ENCODE data around the gene TPBGL.

The TPBGL gene

DNA sequence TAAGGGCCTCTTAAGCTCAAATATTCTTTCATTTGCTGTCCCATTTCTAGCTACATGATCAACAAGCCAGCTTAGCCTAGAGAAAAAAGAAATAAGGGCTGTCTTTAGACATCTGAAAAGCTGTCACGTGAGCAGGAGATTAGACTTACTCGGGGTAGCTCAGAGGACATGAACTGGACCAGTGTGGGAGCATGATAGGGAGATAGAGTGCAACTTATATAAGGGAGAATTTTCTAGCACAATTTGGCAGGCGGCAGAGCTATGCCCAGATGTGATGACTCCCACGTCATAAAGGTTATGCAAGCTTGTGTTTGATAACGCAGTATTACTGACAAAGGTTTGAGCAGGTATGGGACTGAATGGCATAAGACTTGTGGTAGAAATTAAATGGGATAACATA is 28.2 kb upstream of the TPBGL start:
- no peak for DNase-seq

DNA sequence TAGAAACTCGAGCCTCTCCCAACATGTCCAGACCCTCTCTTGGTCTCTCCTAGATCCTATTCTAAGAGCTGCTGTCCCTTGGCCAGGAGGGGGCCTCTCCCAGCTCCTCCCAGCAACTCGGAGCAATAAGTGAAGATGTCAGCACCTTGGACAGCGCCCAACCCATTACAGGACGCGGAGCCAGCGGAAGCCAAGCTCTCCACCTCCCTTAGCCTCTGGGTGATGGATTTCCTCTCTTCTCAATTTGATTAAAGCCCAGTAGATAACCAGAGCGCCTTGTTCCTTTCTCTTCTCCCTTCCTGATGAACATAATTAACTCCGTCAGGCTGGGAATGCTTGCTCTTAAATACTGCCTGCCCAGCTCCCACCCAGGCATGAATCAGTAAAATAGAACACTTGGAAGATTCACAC is 26.2 kb upstream of the TPBGL start:
- no peak for DNase-seq

DNA sequence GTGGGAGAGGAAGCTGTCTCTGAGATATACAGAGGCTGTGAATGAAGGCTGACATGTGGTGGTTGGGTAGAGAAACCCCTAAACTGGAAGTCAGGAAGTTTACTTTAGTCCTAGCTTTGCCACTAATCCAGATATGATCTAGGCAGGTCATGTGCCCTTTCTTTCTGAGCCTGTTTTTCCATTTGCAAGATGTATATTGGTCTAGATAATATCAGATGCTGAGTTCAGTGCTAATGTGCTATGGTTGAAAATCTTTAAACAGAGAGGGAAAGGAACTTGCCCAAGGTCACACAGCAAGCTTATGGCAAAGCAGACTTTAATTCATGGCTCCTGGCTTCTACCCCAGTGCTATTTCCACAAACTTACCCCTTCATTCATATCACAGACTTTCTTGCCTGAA is 25.7 kb upstream of the TPBGL start:
- no peak for DNase-seq

DNA sequence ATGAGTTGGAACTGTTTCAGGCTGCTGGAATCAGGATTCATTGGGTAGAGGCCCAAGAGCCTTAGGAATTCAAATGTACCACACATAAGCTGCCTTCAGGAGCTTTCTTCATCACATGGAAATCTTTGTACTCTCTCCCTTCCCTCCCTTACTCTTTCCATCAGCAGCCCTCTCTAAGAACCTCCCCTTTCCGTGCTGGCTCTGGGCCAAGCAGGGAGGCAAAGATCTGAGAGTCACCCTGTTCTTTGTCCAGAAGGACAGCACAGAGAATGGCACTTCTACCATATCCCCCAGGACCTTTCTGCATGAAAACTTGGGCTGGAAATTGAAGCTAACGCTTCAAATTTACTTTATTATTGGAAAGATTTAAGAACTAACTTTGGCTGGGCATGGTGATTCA is 20.7 kb upstream of the TPBGL start:
- no peak for DNase-seq

DNA sequence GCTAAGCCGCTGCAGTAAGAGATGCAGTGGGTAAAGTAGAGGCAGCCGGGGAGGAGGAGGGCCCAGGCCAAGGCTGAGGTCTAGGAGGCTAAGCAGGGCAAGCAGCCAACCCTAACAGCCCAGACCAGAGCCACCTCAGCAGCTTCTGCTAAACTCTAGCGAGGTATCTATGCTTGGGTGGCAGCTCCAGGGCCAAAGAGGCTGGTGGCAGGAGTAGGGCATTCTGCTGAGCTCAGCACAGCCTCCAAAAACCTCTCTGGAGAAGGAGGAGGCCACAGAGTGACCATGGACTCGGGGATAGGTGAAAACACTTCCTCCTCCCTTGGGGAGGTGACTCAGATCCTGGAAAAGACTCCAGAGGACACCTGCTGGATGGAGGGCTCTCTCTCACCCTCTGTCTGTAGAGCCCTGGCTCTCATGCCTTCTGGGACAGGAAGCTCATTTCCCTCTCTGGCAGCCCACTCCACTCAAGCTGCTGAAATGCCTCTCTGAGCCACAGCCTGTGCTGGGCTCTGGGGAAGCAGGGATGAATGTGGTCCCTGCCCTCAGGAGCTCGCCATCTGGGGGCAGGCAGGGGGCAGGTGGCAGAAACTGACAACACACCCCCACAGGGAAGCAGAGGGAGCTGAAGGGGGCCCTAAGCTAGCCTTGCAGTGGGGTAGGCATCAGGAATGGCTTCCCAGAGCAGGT is 16.5 kb upstream of the TPBGL start:
- no peak for DNase-seq

DNA sequence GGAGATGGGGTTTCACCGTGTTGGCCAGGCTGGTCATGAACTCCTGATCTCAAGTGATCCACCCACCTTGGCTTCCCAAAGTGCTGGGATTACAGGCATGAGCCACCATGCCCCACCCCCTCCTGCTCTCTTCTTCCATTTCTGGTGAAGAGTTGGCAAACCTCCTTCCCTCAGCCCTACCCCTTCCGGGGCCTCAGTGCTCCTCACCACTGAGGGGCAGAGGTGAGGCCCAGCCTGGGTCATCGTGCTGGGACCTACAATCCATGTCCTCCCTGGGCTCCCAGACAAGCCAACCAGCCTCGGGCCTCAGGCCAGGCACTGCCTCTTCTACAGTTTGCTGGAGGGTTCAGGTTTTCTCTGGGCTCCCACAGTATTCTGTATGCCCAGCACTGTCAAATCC is 14.8 kb upstream of the TPBGL start:
- DNase-seq = no peak

DNA sequence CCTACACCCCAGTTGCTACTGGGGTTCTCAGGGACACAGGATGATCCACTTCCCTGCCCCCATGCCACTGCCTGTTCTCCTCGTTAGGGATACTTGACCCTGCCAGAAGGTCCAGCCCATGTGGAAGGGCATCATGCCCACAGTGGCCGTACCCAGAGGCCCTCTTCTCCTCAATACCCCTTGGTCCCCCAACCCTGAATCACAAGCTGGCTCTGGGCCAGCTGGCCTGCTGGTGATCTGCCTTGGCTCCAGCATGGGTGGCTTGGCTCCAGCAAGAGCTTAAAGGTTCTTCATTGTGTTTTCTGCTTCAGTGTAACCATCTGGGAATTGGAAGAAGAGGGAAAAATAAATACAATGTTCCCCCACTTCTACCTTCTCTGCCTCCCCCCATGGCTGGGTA is 11.1 kb upstream of the TPBGL start:
- no peak for DNase-seq

DNA sequence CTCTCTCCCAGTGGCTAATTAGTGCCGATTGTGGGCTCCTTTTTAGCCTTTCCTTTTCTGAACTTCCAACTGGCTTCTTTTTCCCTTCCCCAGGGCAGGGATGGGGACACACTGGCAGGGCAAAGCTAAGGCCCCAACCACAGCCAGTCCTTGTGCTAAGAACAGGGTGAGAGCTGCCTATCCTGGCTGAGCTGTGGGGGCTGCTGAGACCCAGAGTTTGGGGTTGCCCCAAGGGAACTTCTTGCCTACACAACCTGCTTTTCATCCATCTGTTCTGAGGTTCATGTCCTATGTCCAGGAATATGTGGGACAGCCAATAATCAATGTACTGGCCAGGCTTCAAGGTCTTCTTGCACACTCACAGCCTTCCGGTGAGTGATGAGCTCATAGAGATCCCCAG is 10.0 kb upstream of the TPBGL start:
- DNase-seq = no peak

DNA sequence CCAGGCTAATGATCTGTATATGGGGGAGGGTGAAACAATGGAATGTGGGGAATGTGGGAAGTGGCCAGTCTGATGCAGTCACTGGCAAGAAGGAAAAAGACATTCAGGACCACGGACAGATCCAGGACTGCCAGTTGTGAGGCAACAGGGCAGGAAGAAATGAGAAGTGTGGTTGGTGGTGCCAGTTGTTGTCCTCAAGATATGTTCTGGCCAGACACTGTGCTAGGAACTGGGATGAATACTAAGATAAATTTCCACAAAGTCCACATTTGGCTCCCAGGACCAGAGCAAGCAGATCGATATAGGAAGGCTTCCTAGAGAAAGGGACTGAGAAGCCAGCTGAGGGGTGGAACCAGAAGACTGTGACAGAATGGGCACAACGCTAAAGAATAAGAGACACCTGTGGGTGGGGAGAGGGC is 6.8 kb upstream of the TPBGL start:
- DNase-seq = no peak

DNA sequence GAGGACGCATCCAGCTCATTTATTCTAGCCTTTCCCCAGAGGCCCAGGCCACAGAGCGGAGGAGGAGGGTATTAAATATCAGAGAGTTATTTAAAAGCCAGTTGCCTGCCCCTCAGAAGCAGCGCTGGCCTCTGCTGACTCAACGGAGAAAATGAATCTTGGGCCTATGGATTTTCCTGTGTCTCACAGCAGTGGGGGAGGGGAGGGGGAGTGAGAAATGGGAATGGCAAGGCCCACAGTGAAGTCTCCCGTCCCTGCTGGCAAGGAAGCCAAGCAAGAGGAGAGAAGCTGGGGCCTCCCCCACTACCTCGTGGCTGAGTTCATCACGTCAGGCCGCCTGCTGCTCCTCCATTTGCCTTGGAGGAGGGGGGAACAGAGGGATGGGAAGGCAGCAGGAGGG is 4.5 kb upstream of the TPBGL start:
- DNase-seq = no peak

DNA sequence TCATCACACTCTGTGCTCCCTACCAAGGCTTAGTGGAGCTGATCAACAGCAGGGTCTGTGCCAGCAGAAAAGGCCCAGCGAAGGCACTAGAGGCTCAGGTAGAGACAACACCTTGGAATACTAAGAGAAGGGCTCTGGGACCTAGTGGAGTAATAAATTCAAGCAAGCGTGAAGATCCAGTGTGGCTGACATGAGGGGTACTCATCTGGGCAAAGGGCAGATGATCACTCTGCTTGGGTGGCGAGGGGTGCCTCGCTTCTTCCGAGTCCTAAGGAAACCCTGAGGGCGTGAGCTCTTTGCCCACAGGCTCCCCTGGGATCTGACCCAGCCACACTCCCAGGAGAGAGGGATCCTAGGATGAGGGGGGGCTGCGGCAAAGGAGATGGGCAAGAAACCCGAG is 3.5 kb upstream of the TPBGL start:
- DNase-seq = no peak

DNA sequence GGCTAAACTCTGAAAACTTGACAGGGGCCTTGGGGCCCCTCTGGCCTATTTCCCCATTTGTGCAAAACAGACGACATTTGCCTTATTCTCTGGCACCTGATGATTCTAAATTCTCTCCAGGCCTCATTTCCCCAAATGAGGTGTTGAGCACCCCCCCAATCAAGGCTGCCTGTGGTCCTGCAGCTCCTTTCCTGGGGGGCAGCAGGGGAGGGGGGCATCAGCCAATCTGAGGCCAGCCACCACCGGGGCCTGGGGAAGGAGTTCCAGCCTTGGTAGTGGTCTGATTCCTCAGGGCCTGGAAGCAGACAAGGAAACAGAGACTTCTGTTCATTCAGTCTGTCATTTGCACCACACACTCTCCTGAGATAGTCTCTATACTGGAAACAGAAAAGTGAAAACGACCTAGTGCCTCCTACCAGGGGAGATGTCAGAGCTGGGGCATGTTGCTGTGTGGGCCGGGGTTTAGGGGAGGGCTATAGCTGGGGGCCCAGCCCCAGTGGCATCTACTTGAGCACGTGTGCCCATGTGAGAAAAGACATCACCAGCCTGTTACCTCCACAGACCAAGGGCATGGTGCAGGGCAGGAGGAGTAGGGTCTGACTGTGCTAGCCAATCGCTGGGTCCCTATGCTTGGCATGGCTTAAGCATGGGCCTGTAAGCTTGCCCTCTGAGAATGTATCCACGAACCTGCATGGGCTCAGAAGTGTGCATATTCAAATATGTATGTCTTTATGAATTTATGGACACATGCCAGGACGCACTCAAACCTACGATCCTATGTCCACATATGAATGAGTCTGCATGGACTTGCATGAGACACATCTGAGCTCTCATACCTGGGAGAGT is 1.8 kb upstream of the TPBGL start:
- no peak for DNase-seq

DNA sequence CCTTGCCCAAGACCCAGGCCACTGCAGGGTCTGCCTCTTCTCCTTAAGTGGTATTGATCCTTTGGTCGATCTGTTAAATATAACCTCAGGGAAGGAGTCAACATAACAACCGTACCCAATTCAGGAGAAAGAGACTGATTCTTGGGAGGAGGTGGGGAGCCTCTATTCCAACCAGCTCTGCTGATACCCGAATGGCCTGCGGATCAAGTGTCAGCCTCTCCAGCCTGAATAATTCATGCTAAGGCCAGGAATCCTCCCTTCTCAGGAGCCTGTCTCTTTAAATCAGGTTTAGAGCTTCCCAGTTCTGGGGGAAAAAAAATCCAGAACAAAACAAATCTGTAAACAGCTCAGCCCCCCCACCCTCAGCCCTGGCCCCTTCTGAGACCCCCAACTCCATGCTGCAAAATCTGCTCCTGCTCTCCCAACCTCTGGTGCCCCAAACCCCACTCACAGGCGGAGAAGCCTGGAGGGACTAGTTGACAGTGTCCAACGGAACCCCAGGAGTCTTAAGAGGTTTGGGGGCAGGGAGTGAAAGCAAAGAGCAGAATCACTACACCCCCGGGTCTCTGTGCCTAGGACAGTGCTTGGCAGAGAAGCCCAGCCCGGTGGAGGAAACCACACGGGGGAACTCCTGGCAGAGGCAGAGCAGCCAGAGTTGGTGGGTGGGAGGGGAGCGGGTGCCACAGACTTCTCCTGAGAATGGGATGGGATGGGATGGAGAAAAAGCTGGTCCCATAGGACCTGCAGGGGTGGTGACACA is 863 bp upstream of the TPBGL start:
- no peak for DNase-seq

DNA sequence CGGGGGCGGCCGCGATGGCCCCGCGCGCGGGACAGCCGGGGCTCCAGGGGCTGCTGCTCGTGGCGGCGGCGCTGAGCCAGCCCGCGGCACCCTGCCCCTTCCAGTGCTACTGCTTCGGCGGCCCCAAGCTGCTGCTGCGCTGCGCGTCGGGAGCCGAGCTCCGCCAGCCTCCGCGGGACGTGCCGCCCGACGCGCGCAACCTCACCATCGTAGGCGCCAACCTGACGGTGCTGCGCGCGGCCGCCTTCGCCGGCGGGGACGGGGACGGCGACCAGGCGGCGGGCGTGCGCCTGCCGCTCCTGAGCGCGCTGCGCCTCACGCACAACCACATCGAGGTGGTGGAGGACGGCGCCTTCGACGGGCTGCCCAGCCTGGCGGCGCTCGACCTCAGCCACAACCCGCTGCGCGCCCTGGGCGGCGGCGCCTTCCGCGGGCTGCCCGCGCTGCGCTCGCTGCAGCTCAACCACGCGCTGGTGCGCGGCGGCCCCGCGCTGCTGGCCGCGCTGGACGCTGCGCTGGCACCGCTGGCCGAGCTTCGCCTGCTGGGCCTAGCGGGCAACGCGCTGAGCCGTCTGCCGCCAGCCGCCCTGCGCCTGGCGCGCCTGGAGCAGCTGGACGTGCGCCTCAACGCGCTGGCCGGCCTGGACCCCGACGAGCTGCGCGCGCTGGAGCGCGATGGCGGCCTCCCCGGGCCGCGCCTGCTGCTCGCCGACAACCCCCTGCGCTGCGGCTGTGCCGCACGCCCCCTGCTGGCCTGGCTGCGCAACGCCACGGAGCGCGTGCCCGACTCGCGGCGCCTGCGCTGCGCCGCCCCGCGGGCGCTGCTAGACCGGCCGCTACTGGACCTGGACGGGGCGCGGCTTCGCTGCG is 697 bp downstream of the TPBGL start:
- DNase-seq = peak; percentile 70 to 92

DNA sequence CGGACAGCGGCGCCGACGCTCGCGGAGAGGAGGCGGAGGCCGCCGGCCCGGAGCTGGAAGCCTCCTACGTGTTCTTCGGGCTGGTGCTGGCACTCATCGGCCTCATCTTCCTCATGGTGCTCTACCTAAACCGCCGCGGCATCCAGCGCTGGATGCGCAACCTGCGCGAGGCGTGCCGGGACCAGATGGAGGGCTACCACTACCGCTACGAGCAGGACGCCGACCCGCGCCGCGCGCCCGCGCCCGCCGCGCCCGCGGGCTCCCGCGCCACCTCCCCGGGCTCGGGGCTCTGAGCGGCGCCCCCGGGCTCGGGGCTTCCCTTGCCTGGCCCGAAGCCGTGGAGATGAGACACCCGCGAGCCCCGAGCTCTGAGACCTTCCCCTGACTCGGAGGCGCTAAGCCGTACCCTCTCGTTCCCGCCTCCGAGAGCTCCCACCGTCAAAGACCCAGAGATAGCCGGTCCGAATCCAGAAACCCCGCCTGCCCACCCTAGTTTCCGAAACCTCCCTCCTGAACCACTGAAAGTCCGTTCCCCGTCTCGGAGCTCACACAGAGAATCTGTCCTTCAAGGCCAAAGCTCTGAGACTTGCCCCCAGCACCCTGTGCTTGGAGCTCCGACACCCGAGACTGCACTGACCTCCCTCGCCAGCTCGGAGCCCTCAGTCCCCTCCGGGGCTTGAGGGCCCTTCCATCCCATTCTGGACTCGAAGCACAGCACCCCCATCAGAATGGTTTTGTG is 1.5 kb downstream of the TPBGL start:
- DNase-seq = no peak

DNA sequence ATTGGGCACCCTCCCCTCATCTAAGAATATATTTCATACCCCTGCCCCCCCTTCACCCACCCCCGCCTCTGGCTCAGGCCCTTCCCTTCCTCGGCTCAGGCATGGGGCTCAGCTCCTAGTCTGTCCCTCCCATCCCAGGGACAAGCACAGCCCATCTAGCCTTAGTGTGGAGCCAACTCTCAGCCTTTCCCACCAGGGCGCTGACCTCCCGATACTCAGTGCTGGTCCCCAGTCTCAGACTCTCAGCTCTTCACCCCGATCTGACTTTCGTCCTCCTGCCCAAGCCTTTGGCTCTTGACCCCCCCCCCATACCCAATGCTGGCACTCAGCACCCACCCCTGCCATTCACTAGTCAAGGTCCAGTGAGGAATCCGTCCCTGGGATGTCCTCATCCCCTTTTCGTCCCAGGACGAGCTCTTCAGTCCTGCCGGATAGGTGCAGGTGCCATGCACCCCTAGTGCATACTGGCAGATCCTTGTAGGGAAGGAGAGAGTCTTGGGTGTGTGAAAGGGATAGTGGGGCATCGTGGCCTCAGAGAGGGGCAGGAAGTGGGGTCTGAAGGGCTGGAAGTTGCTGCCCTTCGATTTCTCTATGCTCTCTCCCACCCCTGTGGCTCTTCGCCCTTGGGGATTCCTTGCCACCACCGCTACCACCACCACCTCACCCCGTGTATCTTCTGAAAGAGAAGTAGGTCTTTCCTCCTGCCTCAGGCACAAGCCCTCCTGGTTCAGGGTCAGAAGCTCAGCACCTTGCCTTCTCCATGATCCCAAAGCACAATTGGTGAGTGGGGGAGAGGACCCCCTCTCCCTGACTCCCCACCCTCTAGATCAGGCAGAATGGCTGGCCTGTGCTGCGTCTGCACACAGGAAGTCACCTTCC is 2.4 kb downstream of the TPBGL start:
- DNase-seq = no peak

DNA sequence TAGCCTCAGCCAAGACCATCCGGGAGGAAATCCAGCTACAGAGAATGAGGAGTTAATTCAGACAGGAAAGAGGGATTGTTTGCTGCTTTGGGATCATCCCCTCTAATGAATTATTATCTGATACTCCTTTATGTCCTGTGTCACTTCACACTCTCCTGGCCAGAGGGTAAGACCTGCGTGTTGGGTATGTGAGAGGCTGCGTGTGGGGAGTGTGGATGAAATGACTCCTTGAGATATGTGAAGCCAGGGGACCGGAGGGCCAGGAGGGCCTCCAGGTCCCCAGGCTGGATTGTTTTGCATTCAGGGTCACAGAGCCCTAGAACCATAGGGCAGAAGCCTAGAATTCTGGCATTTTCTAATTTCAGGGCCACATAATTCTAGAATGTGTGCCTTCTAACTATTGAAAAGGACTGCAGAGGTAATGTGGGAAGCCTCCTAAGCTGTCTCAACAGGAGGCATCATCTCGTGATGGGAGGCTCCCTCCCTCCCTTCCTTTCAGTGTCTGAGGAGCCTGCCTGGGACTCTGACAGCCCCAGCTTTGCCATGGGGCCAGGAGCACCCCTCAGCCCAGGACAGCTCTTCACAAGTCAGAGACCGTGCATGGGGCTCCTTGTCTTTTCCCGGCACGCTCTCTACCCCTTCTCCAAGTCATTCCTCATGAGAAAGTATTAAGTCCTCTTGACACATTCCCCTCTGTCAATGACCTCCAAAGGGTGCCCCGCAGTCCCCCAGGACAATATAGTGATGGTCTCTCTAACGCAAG is 3.7 kb downstream of the TPBGL start:
- DNase-seq = no peak

DNA sequence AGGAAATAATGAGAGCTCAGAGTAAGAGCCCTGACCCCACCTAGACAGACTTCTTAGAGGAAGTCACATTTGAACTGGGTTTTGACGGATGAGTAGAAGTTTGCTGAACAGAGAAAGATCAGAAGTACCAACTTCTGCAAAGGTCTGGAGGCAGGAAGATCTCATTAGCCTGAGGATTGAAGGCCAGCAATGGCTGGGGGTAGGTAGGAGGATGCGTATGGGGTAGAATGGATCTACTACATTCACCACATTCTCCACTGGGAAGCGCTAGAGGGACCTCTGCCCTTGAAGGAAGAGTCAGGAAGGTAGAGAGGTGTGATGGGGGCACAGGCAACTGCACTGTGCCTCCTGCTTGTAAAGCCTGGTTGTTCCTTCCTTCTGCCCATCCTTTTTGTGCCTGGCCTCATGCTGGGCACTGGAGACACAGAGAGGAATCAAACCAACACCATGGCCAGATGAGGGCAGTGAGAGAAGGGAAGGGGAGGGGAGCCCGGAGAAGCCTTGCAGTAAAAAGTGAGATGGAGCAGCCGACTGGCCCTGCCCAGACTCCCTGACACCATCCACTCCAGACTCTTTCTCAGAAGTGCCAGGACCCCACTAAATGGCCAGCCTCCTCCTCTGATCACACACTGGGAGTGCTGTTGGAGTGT is 4.9 kb downstream of the TPBGL start:
- DNase-seq = no peak

DNA sequence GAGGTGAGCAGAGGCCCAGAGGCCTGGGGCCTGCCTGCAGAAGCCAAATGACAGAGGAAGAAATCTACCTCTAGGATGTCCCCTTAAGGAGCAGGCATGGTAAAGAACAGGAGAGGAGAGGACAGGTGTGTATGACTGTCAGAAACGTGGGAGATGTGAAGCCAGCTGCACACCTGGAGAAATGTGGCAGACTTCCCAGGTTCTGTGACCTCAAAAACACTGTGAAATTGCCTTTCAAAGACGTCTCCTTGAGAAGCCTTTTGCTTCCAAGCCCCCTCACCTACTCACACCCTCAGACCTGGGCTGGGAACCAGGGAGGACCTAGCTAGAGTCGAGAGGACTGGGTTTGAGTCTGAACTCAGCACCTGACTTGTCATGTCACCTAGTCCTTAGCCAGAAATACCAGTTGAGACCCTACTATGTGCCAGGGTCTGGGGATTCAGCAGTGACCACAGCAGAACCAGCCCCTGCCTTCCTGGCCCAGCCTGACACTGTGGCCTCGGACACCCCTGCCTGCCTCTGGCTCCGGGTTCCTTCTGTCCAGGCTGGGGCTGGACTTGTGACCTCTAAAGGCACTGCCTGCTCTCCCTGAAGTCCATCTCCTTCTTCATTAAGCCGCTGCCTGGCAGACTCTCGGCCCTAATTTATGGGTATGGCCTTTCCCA is 5.6 kb downstream of the TPBGL start:
- no peak for DNase-seq

All from NCI-H1930 (cell line).